NCI-H1105 treated with DMSO at 0.1 percent for 48 hours (cell line): ENCODE measurements around the gene GPRC5C.
A peak's percentile ranks its signal among the peaks of the same experiment; 100 is the strongest.
"Not testable (repeated sequence)": the region's sequence is repeated elsewhere in the genome, so short reads cannot be mapped to it uniquely, and the experiment has no call there.

Experiments used
- DNase-seq: peaks from one replicate; lab custom pipeline; 2025; lab: John Stamatoyannopoulos, UW

Gene GPRC5C

GRCh38 chr17:74474043-74474792 lies 42.3 kb downstream of the GPRC5C start:
- no peak for DNase-seq

- DNase-seq: no peak
Measured at GRCh38 chr17:74475189-74475588, 43.3 kb downstream of the GPRC5C start.

- no peak for DNase-seq
Measured at GRCh38 chr17:74477411-74477810, 45.5 kb downstream of the GPRC5C start.

- no peak for DNase-seq
Measured at GRCh38 chr17:74478420-74479100, 46.7 kb downstream of the GPRC5C start.

- no peak for DNase-seq
Measured at GRCh38 chr17:74480290-74480689, 48.4 kb downstream of the GPRC5C start.

GRCh38 chr17:74481621-74482020 lies 49.7 kb downstream of the GPRC5C start:
- DNase-seq: no peak

- no peak for DNase-seq
Measured at GRCh38 chr17:74484066-74484465, 52.2 kb downstream of the GPRC5C start.

- no peak for DNase-seq
Measured at GRCh38 chr17:74485022-74485743, 53.3 kb downstream of the GPRC5C start.

GRCh38 chr17:74485841-74486240 lies 54.0 kb downstream of the GPRC5C start:
- no peak for DNase-seq

GRCh38 chr17:74488276-74488675 lies 56.4 kb downstream of the GPRC5C start:
- not testable (repeated sequence) for DNase-seq

- DNase-seq: no peak
Measured at GRCh38 chr17:74490716-74491115, 58.8 kb downstream of the GPRC5C start.

GRCh38 chr17:74491626-74492025 lies 59.7 kb downstream of the GPRC5C start:
- DNase-seq: no peak

- peak; percentile 17 for DNase-seq
Measured at GRCh38 chr17:74493331-74493833, 61.5 kb downstream of the GPRC5C start.
